ENCODE measurements around the gene GSTT4. TPM values are rescaled to one million over a fixed set of nuclear protein-coding genes. Genes with fewer than 3 reads are reported as not detected.

GSTT4 gene
- polyA plus RNA-seq = not detected
- long read RNA-seq, donor 1 = 0 reads
- long read RNA-seq, donor 2 = 0 reads
- long read RNA-seq, donor 3 = 0 reads
- long read RNA-seq, donor 4 = 0 reads
- long read RNA-seq, donor 5 = 0 reads
- long read RNA-seq, donor 6 = 0 reads
- long read RNA-seq, donor 7 = 0 reads
- long read RNA-seq, donor 8 = 0 reads
- long read RNA-seq, donor 9 = 0 reads
- long read RNA-seq, donor 10 = 0 reads

GRCh38 chr22:24005201-24005600 is at the start of gene GSTT4:
Gene GSTT4, minus strand, starts transcription at chr22:24005453. Its CDS starts 97 bp downstream, at chr22:24005356.
- 81 to 85% (median 82%) methylated on average over 6 of the region's 6 CpGs for WGBS, 3 donors
- Histone ChIP-seq H3K36me3 (ENCODE audit: control insufficient read depth in 3 of 3, insufficient read depth in 2 of 3, low read depth in 1 of 3, low read length in 3 of 3) (no peaks in the 10 kb centered on the region), H3K4me1 (ENCODE audit: control insufficient read depth in 3 of 3, insufficient read depth in 2 of 3, low read depth in 1 of 3, low read length in 2 of 3) (peaks cover 0 to 17% (median 2%) of the 10 kb centered on the region in 3 donors), H3K27me3 (ENCODE audit: control insufficient read depth in 3 of 3, insufficient read depth in 3 of 3, low read length in 3 of 3) (no peaks in the 10 kb centered on the region), H3K27ac (ENCODE audit: low read depth in 1 of 3, low read length in 2 of 3) (no peak within 1 kb of the TSS), H3K4me3 (ENCODE audit: low read depth in 1 of 3, low read length in 3 of 3) (no peak within 1 kb of the TSS), H3K9me3 (ENCODE audit: control insufficient read depth in 2 of 2, insufficient read depth in 1 of 2, low read depth in 1 of 2, low read length in 1 of 2) (peaks cover 0 to 2% of the 10 kb centered on the region in 2 donors)
- FAIRE-seq (no peak), DNase-seq (no peak)

DNA sequence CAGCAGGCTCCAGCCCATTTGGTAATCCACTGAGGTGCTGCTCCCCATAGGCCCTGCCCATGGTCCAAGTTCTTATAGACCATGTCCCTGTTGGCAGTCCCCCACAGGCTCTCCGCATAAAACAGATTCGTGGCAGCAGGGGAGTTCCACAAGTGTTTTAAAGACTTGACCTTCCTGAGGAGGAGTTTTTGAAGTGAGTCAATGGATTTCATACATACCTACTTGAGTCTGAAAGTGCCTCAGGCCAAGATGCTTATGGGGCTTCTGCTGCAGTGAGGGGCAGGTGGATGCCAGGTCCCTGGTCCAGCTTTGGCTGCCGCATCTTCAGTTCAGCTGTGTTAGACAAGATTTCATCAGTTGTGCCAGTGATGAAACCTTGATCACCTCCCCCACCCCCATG is 49.1 kb upstream of the GSTT4 start:
- H3K9me3 ChIP-seq (ENCODE audit: control insufficient read depth in 2 of 2, insufficient read depth in 1 of 2, low read depth in 1 of 2, low read length in 1 of 2) = no peaks in the 10 kb centered on the region
- H3K4me3 ChIP-seq (ENCODE audit: low read depth in 1 of 3, low read length in 3 of 3) = no peak overlapping the region
- FAIRE-seq (no peak), DNase-seq (no peak)
- WGBS, 3 donors = 93 to 96% (median 94%) methylated on average over 3 of the region's 3 CpGs
- H3K36me3 ChIP-seq (ENCODE audit: control insufficient read depth in 3 of 3, insufficient read depth in 2 of 3, low read depth in 1 of 3, low read length in 3 of 3) = peaks cover 17 to 78% (median 26%) of the 10 kb centered on the region in 3 donors
- no peaks in the 10 kb centered on the region for H3K27me3 ChIP-seq (ENCODE audit: control insufficient read depth in 3 of 3, insufficient read depth in 3 of 3, low read length in 3 of 3)
- no peak overlapping the region for H3K27ac ChIP-seq (ENCODE audit: low read depth in 1 of 3, low read length in 2 of 3)
- no peaks in the 10 kb centered on the region for H3K4me1 ChIP-seq (ENCODE audit: control insufficient read depth in 3 of 3, insufficient read depth in 2 of 3, low read depth in 1 of 3, low read length in 2 of 3)

- FAIRE-seq (no peak), DNase-seq (no peak)
- Histone ChIP-seq H3K27me3 (ENCODE audit: control insufficient read depth in 3 of 3, insufficient read depth in 3 of 3, low read length in 3 of 3) (no peaks in the 10 kb centered on the region), H3K36me3 (ENCODE audit: control insufficient read depth in 3 of 3, insufficient read depth in 2 of 3, low read depth in 1 of 3, low read length in 3 of 3) (peaks cover 21 to 78% (median 21%) of the 10 kb centered on the region in 3 donors), H3K4me1 (ENCODE audit: control insufficient read depth in 3 of 3, insufficient read depth in 2 of 3, low read depth in 1 of 3, low read length in 2 of 3) (no peaks in the 10 kb centered on the region), H3K27ac (ENCODE audit: low read depth in 1 of 3, low read length in 2 of 3) (no peak overlapping the region), H3K9me3 (ENCODE audit: control insufficient read depth in 2 of 2, insufficient read depth in 1 of 2, low read depth in 1 of 2, low read length in 1 of 2) (no peaks in the 10 kb centered on the region), H3K4me3 (ENCODE audit: low read depth in 1 of 3, low read length in 3 of 3) (no peak overlapping the region)
- 82 to 89% (median 87%) methylated on average over 10 of the region's 10 CpGs for whole genome bisulfite sequencing, 3 donors
Observed at GRCh38 chr22:24053481-24054226, 48.4 kb upstream of the GSTT4 start.

DNA sequence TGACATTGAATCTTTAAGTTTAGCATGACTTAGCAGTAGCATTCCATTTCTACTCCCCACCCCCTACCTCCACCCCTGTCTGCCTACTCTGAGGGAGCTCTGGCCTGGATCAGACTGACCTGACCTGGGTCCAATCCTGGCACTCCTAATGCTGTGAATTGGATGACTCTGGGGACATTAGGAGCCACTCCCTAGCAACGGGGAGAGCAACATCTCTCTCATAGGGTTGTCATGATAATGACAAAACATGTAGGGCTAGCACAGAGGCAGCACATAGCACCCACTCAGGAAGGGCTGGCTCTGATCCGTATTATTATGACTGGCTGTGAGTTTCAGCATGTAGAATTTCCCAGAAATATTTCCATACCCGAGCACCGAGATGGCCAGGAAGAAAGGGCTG is 46.3 kb upstream of the GSTT4 start:
- Histone ChIP-seq H3K9me3 (ENCODE audit: control insufficient read depth in 2 of 2, insufficient read depth in 1 of 2, low read depth in 1 of 2, low read length in 1 of 2) (no peaks in the 10 kb centered on the region), H3K4me3 (ENCODE audit: low read depth in 1 of 3, low read length in 3 of 3) (no peak overlapping the region), H3K36me3 (ENCODE audit: control insufficient read depth in 3 of 3, insufficient read depth in 2 of 3, low read depth in 1 of 3, low read length in 3 of 3) (peaks cover 18 to 76% (median 25%) of the 10 kb centered on the region in 3 donors), H3K27me3 (ENCODE audit: control insufficient read depth in 3 of 3, insufficient read depth in 3 of 3, low read length in 3 of 3) (no peaks in the 10 kb centered on the region), H3K27ac (ENCODE audit: low read depth in 1 of 3, low read length in 2 of 3) (peak overlapping the region in 1 of 3 donors; percentile 13), H3K4me1 (ENCODE audit: control insufficient read depth in 3 of 3, insufficient read depth in 2 of 3, low read depth in 1 of 3, low read length in 2 of 3) (no peaks in the 10 kb centered on the region)
- FAIRE-seq (no peak), DNase-seq (no peak)
- WGBS, 3 donors = 72 to 84% (median 83%) methylated on average over 4 of the region's 4 CpGs

DNA sequence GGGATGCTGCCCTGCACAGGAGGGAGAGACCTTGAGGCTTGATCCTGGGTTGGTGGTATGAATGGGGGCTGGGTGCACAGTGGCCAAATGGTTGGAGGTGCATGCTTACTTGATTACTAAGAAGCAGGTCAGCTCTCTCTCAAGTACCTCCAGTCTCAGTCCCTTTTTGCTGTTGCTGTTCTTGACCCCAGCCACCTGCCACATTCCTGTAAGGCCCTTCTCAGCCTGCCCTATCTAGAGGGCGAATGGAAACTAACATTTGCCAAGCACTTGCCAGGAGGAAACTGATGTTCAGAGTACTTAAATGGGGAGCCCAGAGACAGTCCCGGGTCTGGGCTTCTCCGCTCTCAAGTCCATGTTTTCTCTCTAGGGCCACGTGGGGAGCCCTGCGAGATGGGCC is 45.8 kb upstream of the GSTT4 start:
- WGBS, 3 donors = 89 to 96% (median 93%) methylated on average over 5 of the region's 5 CpGs
- H3K36me3 ChIP-seq (ENCODE audit: control insufficient read depth in 3 of 3, insufficient read depth in 2 of 3, low read depth in 1 of 3, low read length in 3 of 3) = peaks cover 18 to 74% (median 24%) of the 10 kb centered on the region in 3 donors
- H3K9me3 ChIP-seq (ENCODE audit: control insufficient read depth in 2 of 2, insufficient read depth in 1 of 2, low read depth in 1 of 2, low read length in 1 of 2) = no peaks in the 10 kb centered on the region
- no peaks in the 10 kb centered on the region for H3K27me3 ChIP-seq (ENCODE audit: control insufficient read depth in 3 of 3, insufficient read depth in 3 of 3, low read length in 3 of 3)
- no peak overlapping the region for H3K27ac ChIP-seq (ENCODE audit: low read depth in 1 of 3, low read length in 2 of 3)
- H3K4me1 ChIP-seq (ENCODE audit: control insufficient read depth in 3 of 3, insufficient read depth in 2 of 3, low read depth in 1 of 3, low read length in 2 of 3) = no peaks in the 10 kb centered on the region
- FAIRE-seq = no peak
- no peak overlapping the region for H3K4me3 ChIP-seq (ENCODE audit: low read depth in 1 of 3, low read length in 3 of 3)
- no peak for DNase-seq

- peaks cover 12 to 72% (median 17%) of the 10 kb centered on the region in 3 donors for H3K36me3 ChIP-seq (ENCODE audit: control insufficient read depth in 3 of 3, insufficient read depth in 2 of 3, low read depth in 1 of 3, low read length in 3 of 3)
- 54 to 80% (median 71%) methylated on average over 2 of the region's 2 CpGs for WGBS, 3 donors
- no peak for FAIRE-seq
Observed at GRCh38 chr22:24049978-24050377, 44.7 kb upstream of the GSTT4 start.

GRCh38 chr22:24049211-24049610 is 44.0 kb upstream of the GSTT4 start:
- peaks cover 9 to 67% (median 16%) of the 10 kb centered on the region in 3 donors for H3K36me3 ChIP-seq (ENCODE audit: control insufficient read depth in 3 of 3, insufficient read depth in 2 of 3, low read depth in 1 of 3, low read length in 3 of 3)
- 95 to 96% (median 95%) methylated on average over 5 of the region's 5 CpGs for WGBS, 3 donors
- no peaks in the 10 kb centered on the region for H3K27me3 ChIP-seq (ENCODE audit: control insufficient read depth in 3 of 3, insufficient read depth in 3 of 3, low read length in 3 of 3)
- no peaks in the 10 kb centered on the region for H3K9me3 ChIP-seq (ENCODE audit: control insufficient read depth in 2 of 2, insufficient read depth in 1 of 2, low read depth in 1 of 2, low read length in 1 of 2)
- FAIRE-seq (no peak), DNase-seq (no peak)
- no peak overlapping the region for H3K27ac ChIP-seq (ENCODE audit: low read depth in 1 of 3, low read length in 2 of 3)
- H3K4me1 ChIP-seq (ENCODE audit: control insufficient read depth in 3 of 3, insufficient read depth in 2 of 3, low read depth in 1 of 3, low read length in 2 of 3) = no peaks in the 10 kb centered on the region
- no peak overlapping the region for H3K4me3 ChIP-seq (ENCODE audit: low read depth in 1 of 3, low read length in 3 of 3)

More at GRCh38 chr22:24049978-24050377, 44.7 kb upstream of the GSTT4 start:
- Histone ChIP-seq H3K4me3 (ENCODE audit: low read depth in 1 of 3, low read length in 3 of 3) (no peak overlapping the region), H3K4me1 (ENCODE audit: control insufficient read depth in 3 of 3, insufficient read depth in 2 of 3, low read depth in 1 of 3, low read length in 2 of 3) (no peaks in the 10 kb centered on the region), H3K9me3 (ENCODE audit: control insufficient read depth in 2 of 2, insufficient read depth in 1 of 2, low read depth in 1 of 2, low read length in 1 of 2) (no peaks in the 10 kb centered on the region), H3K27me3 (ENCODE audit: control insufficient read depth in 3 of 3, insufficient read depth in 3 of 3, low read length in 3 of 3) (no peaks in the 10 kb centered on the region), H3K27ac (ENCODE audit: low read depth in 1 of 3, low read length in 2 of 3) (no peak overlapping the region)
- no peak for DNase-seq

DNA sequence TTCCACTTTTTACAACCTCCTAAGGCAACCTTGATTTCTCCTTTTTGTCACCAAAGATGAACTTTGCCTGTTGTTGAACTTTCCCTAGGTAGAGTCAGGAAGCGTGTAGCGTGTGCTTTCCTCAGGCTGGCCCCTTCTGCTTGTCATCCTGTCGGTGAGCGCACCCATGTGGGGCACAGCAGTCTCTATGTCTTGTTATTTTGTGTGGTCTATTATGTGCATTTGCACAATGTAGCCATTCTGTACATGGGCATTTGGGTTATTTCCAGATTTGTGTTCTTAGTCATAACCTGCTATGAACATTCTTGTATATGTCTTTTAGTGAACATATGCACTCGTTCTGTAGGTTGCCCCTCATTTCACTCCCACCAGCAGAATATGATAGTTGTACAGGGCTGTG is 40.8 kb upstream of the GSTT4 start:
- DNase-seq = no peak
- Histone ChIP-seq H3K27ac (ENCODE audit: low read depth in 1 of 3, low read length in 2 of 3) (no peak overlapping the region), H3K27me3 (ENCODE audit: control insufficient read depth in 3 of 3, insufficient read depth in 3 of 3, low read length in 3 of 3) (no peaks in the 10 kb centered on the region), H3K36me3 (ENCODE audit: control insufficient read depth in 3 of 3, insufficient read depth in 2 of 3, low read depth in 1 of 3, low read length in 3 of 3) (peaks cover 14 to 63% (median 22%) of the 10 kb centered on the region in 3 donors), H3K4me1 (ENCODE audit: control insufficient read depth in 3 of 3, insufficient read depth in 2 of 3, low read depth in 1 of 3, low read length in 2 of 3) (no peaks in the 10 kb centered on the region), H3K4me3 (ENCODE audit: low read depth in 1 of 3, low read length in 3 of 3) (no peak overlapping the region), H3K9me3 (ENCODE audit: control insufficient read depth in 2 of 2, insufficient read depth in 1 of 2, low read depth in 1 of 2, low read length in 1 of 2) (no peaks in the 10 kb centered on the region)
- no peak for FAIRE-seq
- 86 to 98% (median 87%) methylated on average over 5 of the region's 5 CpGs for whole genome bisulfite sequencing, 3 donors
